HG03575 (cell line): ENCODE data around the gene PLPP1.
"Not testable (repeated sequence)": the region's sequence is repeated elsewhere in the genome, so short reads cannot be mapped to it uniquely, and the experiment has no call there.

ENCODE experiments used
- ATAC-seq: cut with Tn5 transposase; IDR thresholded peaks from one replicate; pipeline ENCODE4 v1.9.1; 2021; ENCODE audit not compliant: unreplicated experiment, insufficient number of reproducible peaks, low FRiP score; ENCODE audit errors: extremely low read depth

Gene PLPP1

DNA sequence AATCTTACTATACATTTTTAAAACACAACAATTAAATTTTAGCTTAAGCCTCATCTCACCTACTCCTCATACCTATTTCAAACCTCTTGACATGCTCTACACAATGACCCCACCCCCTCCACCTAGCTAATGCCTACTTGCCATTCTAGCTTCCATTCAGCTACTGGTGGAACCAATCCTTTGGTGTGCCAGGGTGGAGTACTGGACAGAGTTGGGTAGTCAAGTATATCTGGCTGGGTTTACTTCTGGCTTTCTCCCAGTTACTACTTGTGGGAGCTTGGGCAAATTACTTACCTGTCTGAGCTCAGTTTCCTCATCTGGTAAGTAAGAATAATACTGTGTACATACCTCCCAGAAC is 24.3 kb downstream of the PLPP1 start:
- ATAC-seq = no peak

DNA sequence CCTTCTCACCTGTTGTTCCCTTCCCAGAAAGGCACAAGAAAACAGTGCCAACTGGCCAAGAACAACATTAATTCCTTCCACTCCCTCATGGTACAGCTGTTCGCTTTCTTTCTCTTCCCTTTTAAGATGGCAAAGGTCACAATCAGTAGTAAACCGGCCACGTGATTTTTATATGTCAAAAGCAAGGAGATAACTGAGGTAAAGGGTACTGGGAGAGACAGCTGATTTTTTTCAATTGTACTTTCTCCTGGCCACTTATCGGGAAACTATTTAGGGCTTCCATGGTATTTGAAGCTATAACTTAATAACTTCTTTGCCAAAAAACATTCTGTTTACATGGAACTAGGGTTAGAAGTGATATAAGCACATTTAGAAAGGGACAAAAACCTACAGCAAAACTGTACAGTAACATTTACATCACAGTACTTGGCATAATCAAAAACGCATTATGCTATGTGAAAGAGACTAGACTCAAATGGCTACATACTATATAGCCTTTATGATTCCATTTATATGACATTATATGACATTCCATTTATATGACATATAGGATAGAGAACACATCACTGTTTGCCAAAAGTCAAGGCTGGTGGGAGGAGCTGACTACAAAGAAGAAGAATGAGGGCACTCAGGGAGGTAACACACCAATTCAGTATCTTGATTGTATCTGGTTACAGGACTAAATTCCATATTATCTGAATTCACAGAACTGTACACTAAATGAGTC is 24.8 kb downstream of the PLPP1 start:
- ATAC-seq = no peak

GRCh38 chr5:55509097-55509496 is 25.7 kb downstream of the PLPP1 start:
- ATAC-seq = no peak

- no peak for ATAC-seq
Observed at GRCh38 chr5:55507574-55507973, 27.2 kb downstream of the PLPP1 start.

DNA sequence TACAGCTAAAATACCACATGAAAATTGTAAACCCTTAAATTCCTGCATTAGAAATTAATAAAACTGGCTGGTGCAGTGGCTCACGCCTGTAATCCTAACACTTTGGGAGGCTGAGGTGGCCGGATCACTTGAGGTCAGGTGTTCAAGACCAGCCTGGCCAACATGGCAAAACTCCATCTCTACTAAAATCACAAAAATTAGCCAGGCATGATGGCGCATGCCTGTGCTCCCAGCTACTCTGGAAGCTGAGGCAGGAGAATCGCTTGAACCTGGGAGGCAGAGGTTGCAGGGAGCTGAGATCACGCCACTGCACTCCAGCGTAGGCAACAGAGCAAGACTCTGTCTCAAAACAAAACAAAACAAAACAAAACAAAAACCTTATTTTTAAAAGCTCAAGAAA is 29.1 kb downstream of the PLPP1 start:
- not testable (repeated sequence) for ATAC-seq

DNA sequence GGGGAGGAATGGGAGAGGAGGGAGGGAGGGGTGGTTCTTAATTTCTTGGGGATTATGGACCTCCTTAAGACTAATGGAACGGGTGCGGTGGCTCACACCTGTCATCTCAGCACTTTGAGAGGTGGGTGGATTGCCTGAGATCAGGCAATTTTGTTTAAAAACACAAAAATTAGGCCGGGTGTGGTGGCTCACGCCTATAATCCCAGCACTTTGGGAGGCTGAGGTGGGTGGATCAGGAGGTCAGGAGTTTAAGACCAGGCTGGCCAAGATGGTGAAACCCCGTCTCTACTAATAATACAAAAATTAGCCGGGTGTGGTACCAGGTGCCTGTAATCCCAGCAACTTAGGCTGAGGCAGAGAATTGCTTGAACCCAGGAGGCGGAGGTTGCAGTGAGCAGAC is 30.8 kb downstream of the PLPP1 start:
- ATAC-seq = not testable (repeated sequence)

DNA sequence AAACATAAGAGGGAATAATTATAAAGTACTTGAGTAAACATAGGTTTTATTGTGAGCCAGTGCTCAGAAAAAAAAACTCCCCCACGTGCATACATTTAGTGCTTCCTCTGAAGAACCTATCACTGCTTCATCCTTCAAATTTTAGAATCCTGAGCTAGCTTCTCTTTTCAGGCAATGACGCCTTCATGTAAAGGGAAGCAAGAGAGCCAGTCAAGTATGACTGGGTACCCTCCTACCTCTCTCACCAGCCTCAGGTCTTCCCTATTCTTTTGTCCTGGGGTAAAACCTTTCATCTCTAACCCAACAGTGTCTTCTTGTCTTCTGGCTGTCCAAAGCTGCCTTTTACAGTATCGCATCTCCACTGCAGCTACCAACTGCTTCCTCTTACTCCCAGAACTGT is 32.0 kb downstream of the PLPP1 start:
- no peak for ATAC-seq

DNA sequence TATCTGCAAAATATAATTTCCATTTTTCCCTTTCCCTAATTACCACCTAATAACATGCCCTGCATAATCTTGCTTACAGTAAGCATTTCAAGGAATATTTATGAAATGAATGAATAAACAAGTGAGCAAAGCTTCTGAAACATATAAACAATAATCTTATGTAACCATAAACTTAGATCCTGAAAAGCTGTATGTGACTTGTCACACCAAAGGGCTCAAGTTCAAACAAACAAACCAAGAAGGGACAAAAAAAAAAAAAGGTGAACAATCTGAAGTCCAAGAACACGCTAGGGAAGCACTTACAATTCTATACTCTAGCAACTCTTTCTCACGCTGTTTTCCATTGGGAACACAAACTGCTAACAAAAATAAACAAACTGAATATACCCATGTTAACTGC is 36.3 kb downstream of the PLPP1 start:
- ATAC-seq = no peak

GRCh38 chr5:55497712-55498111 is 37.1 kb downstream of the PLPP1 start:
- no peak for ATAC-seq

DNA sequence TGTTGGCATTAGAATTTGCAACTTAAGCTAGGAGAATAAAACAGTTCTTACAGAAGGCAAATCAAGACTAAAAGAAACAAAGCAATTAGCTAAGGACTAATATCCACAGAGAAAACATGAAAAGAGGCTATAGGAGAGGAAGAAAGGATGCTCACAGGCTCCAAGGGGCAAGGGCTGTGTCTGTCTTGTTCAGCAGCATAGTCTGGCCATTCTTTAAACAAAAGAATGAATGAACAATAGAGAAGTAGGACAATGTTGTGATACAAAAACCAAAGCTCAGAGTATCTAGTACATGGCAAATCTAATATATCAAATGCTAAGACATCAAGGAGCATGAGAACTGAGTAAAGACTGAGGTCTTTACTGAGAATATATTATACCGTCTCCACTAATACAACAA is 39.5 kb downstream of the PLPP1 start:
- no peak for ATAC-seq

DNA sequence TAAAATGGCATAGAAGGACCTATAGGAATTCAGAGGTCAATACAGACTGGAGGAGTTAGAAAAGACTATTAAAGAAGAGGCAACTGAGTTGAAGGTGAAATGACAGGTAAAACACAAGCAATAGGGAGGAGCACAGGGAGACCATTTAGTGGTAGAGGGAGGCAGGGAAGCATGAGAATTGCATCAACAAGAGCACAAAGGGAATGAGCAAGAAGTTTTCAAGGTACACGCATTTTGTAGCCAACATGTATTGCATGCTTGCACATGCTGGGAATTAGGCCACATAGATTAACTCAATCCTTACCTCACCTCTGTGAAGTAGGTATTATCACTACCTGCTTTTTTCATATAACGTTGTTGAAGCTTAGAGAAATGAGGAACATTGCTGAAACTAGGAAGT is 42.3 kb downstream of the PLPP1 start:
- ATAC-seq = no peak

- no peak for ATAC-seq
Observed at GRCh38 chr5:55485073-55485472, 49.7 kb downstream of the PLPP1 start.

GRCh38 chr5:55484531-55484930 is 50.2 kb downstream of the PLPP1 start:
- ATAC-seq = no peak

DNA sequence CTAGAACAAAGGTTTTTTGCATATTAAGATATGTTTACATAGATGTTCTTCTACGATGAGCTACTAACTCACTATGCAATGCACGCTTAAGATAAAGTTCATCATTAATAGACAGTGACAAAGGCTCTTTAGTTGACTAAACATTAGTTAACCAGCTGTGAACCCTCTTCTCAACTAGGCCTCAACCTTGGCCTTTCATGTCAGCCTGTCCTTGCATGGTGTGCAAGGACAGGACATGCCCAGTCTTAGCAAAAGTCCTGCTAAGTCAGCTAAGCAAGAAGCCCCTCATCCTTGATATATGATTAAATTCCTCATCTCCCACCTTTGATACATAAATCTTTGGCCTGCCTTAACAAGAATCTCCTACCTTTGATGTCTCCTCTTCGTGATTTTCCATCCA is 50.9 kb downstream of the PLPP1 start:
- no peak for ATAC-seq

GRCh38 chr5:55481293-55481855 is 53.4 kb downstream of the PLPP1 start:
- no peak for ATAC-seq

DNA sequence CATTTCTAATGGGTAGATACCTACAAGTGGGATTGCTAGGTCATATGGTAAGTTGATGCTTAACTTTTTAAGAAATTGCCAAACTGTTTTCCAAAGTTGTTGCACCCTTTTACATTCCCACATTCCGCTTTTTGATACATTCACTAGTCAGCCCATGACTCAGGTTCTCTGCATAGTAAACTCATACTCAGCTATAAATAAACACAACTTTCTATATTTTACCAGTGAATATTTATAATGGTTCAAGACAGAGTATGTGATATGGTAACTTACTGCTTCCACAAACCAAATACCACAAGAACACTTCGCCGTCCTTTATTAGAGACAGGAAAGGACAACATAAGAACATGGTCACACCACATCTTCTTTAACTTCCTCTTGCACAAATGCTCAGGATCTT is 54.0 kb downstream of the PLPP1 start:
- ATAC-seq = no peak

GRCh38 chr5:55472642-55473041 is 62.1 kb downstream of the PLPP1 start:
- no peak for ATAC-seq

- no peak for ATAC-seq
Observed at GRCh38 chr5:55471468-55471867, 63.3 kb downstream of the PLPP1 start.

DNA sequence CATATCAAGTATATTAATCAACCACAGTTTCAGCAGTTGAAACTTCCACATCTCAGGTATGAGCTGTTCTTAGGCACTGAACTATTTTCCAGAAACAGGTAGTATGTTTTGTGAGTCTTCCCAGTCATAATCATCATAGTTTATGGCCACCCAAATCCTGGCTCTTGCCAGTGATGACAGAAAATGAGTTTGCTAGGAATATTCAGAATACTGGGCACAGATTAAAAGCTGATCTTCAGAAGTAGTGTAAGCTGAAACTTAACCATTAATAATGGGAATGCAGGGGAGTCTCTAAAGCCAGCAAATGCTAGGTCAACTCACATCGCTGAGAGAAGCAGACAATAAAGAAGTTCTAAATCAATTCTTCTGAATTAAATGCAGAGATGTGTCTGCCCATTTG is 64.5 kb downstream of the PLPP1 start:
- ATAC-seq = no peak

DNA sequence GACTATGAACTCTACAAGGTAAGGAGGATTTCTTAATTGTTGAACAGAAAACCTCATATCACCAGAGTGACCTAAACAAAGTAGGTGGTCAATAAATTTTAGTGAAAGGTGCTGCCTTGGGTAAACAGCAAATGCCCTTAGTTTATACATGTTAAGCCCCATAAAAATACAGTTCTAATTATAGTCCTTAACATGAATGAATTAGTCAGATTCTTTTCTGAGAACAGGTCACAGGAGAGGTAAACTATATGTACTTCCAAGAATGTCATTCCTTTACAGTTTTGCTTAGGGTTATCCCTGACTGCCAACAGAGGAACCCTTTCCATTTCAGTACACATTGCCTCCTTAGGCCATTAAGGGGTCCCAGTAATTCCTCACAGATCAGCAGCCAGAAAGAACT is 64.9 kb downstream of the PLPP1 start:
- no peak for ATAC-seq
